Measurements from ENCODE around the gene ZBTB42. TPM values are rescaled to one million over a fixed set of nuclear protein-coding genes. Genes with fewer than 3 reads are reported as not detected.
"Not testable (repeated sequence)": the region's sequence is repeated elsewhere in the genome, so short reads cannot be mapped to it uniquely, and the experiment has no call there.

ZBTB42 gene
- total and polyA plus RNA-seq, 2 of the 4 experiments (the other 2 are of a cell fraction): 1.3 to 2.3 TPM

- BruUV-seq (replicated peaks); H3K9ac ChIP-seq (ENCODE audit: low read depth, low read length); H2AFZ ChIP-seq (replicated peaks; ENCODE audit: low read length, poor library complexity); H4K8ac ChIP-seq (ENCODE audit: low read depth in 2 of 2, low read length in 2 of 2); intact Hi-C loops (cut with micrococcal nuclease); H3K18ac ChIP-seq (ENCODE audit: low read depth, low read length); H3K9me3 ChIP-seq (ENCODE audit: control insufficient read depth, insufficient read depth, low read length); H2AK9ac ChIP-seq (replicated peaks; ENCODE audit: low read depth, low read length, poor library complexity); ATAC-seq (ENCODE audit: low read depth); H3K27me3 ChIP-seq (ENCODE audit: control insufficient read depth, insufficient read depth, low read length); H2BK20ac ChIP-seq (ENCODE audit: low read depth, low read length); H3K9me1 ChIP-seq (ENCODE audit: insufficient read depth, low read length); H4K20me1 ChIP-seq (ENCODE audit: insufficient read depth, low read length); dilution Hi-C loops (cut with HindIII; ENCODE audit: low sequenced_read_pairs, unreplicated experiment); H3K56ac ChIP-seq (ENCODE audit: extremely low read depth, insufficient read depth, low read length); H3K4ac ChIP-seq (ENCODE audit: low read depth, low read length); H2BK15ac ChIP-seq (ENCODE audit: low read depth, low read length); H2BK5ac ChIP-seq (ENCODE audit: low read depth, low read length, poor library complexity, severe bottlenecking); H3K4me1 ChIP-seq (ENCODE audit: control insufficient read depth, insufficient read depth, low read length); H3K23ac ChIP-seq (ENCODE audit: low read depth, low read length); H3K14ac ChIP-seq (replicated peaks; ENCODE audit: low read depth, low read length); H2BK120ac ChIP-seq (ENCODE audit: low read depth, low read length); in situ Hi-C loops (cut with MboI; ENCODE audit: low sequenced_read_pairs); H4K91ac ChIP-seq (ENCODE audit: insufficient read depth, low read depth, low read length); CTCF ChIA-PET; POLR2A ChIA-PET (ENCODE audit: unreplicated experiment); H2AK5ac ChIP-seq (ENCODE audit: low read depth, low read length); H3K36me3 ChIP-seq (ENCODE audit: control insufficient read depth, insufficient read depth, low read length); H4K5ac ChIP-seq (ENCODE audit: low read depth, low read length); H3K27ac ChIP-seq (ENCODE audit: insufficient read depth, low read length); DNase-seq: not testable (repeated sequence)
- WGBS, 2 experiments (ENCODE audit: extremely low coverage in 2 of 2, insufficient read length in 1 of 2): no CpG with 5 or more reads among the region's 15 CpGs
- H3K4me3 ChIP-seq (ENCODE audit: insufficient read depth, low read depth, low read length): peak overlapping the region; percentile 90; the same call in 1 of the 2 replicates
- peaks cover 17 to 44% of the 10 kb centered on the region in 2 experiments for H3K79me1 ChIP-seq (ENCODE audit: low read depth in 1 of 2, low read length in 2 of 2)
- peak overlapping the region; percentile 98; the same call in 1 of the 2 replicates for H3K4me2 ChIP-seq (ENCODE audit: low read depth, low read length)
Observed at GRCh38 chr14:104814701-104815100, 13.8 kb downstream of the ZBTB42 start.
